Stimulated activated CD4-positive, alpha-beta T cell treated with anti-CD3 and anti-CD28 coated beads, TNF-alpha, amount 100 ng/mL, for 4 hours (primary cell): ENCODE data around the gene INPP4A.

ENCODE experiments used
- DNase-seq, 3 experiments: peaks; one replicate each; pipeline ENCODE4 v3.0.0-alpha.2; 2020; ENCODE audit warnings: low read depth in 3 of 3

INPP4A gene

DNA sequence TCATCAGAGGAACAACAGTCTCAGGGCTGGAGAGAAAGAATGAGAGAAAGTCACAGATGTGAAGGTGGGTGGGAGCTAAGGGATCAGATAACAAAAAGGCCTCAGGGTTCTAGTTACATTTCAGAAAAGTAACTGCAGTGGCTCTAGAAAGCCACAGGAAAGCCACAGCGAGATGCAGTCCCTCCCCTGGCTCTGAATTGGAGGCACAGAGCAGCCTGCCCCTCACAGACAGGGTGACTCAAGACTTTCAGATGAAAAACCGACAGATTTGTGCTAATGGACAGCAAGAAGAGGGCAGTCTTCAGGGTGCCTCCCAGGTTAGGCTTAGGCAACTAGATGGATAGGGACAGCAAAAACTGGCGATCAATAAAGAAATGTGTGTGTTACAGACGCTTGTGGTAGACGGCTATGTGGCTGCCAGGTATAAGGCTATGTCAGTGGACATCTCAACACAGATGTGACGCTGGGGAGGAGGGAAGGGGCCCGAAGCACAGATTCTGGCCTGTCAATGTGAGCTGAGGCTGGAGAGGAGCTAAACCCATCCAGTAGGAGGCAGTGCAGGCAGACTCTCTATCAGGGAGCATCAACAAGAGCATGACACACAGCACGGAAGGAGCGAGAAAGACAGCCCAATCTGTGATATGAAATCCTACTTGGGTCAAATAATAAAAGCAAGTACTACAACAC lies 189.9 kb downstream of the INPP4A start:
- peak in 2 of 3 experiments; percentile 11 to 24 for DNase-seq

- DNase-seq: no peak
Observed at GRCh38 chr2:98637401-98638147, 192.9 kb downstream of the INPP4A start.

GRCh38 chr2:98643496-98644100 lies 198.9 kb downstream of the INPP4A start:
- DNase-seq: no peak
